ENCODE results near the gene HSPA4. TPM values are rescaled to one million over a fixed set of nuclear protein-coding genes. Genes with fewer than 3 reads are reported as not detected.

Gene HSPA4
- total RNA-seq, 1 experiment from 2014 or later: 237 TPM

DNA sequence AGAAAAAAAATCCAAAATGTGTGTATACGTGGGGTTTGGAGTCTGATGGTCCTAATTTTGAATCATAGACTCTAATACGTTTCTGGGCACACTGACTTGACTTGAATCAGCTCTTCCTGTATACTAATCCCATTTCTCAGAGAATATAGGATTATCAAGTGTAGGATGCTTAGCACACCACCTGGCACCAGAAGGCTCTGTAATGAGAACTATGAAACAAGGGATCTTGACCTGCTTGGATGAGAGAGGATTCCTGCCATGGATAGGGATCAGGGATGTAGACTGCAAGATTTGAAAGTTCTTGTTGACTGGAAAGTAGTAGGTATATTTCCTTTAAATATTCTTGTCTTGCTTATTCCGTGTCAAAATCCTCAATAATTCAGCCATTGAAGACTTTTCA is 7.8 kb downstream of the HSPA4 start:
- BruUV-seq (replicated peaks): no TSS peak
- H3K36me3 Mint-ChIP-seq (ENCODE audit: insufficient read depth, unreplicated experiment): peaks cover 14% of the 10 kb centered on the region
- intact Hi-C loops (cut with micrococcal nuclease; ENCODE audit: unreplicated experiment): loop anchor here (10.0 kb wide), 1 partner anchor 155 kb away; no protein-coding TSS in a partner anchor
- H3K9me3 Mint-ChIP-seq (ENCODE audit: unreplicated experiment): no peaks in the 10 kb centered on the region
- H3K4me3 Mint-ChIP-seq (ENCODE audit: unreplicated experiment): no peak overlapping the region
- TF ChIP-seq, protein P1, sequence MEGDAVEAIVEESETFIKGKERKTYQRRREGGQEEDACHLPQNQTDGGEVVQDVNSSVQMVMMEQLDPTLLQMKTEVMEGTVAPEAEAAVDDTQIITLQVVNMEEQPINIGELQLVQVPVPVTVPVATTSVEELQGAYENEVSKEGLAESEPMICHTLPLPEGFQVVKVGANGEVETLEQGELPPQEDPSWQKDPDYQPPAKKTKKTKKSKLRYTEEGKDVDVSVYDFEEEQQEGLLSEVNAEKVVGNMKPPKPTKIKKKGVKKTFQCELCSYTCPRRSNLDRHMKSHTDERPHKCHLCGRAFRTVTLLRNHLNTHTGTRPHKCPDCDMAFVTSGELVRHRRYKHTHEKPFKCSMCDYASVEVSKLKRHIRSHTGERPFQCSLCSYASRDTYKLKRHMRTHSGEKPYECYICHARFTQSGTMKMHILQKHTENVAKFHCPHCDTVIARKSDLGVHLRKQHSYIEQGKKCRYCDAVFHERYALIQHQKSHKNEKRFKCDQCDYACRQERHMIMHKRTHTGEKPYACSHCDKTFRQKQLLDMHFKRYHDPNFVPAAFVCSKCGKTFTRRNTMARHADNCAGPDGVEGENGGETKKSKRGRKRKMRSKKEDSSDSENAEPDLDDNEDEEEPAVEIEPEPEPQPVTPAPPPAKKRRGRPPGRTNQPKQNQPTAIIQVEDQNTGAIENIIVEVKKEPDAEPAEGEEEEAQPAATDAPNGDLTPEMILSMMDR (IDR thresholded peaks at IDR 0.05; ENCODE audit: insufficient read depth in 1 of 2, low read depth in 1 of 2, low read length in 1 of 2, severe bottlenecking in 1 of 2, unreplicated experiment in 1 of 2): no peak
- Histone ChIP-seq H3K4me3 (ENCODE audit: low read depth, low read length) (no peak overlapping the region), H3K9me3 (no peaks in the 10 kb centered on the region), H3K36me3 (ENCODE audit: control insufficient read depth, insufficient read depth, low read length) (no peaks in the 10 kb centered on the region), H3K27me3 (replicated peaks; ENCODE audit: control insufficient read depth, insufficient read depth, low read length) (no peaks in the 10 kb centered on the region), H3K4me1 (peaks cover 9% of the 10 kb centered on the region)
- H3K4me1 Mint-ChIP-seq (ENCODE audit: low read depth, unreplicated experiment): peaks cover 29% of the 10 kb centered on the region
- H3K27me3 Mint-ChIP-seq (ENCODE audit: insufficient read depth, unreplicated experiment): no peaks in the 10 kb centered on the region
- H3K27ac Mint-ChIP-seq (ENCODE audit: unreplicated experiment): no peak overlapping the region
- CTCF ChIA-PET: no interaction called here
- POLR2A ChIA-PET: no interaction called here
- no peak for DNase-seq

DNA sequence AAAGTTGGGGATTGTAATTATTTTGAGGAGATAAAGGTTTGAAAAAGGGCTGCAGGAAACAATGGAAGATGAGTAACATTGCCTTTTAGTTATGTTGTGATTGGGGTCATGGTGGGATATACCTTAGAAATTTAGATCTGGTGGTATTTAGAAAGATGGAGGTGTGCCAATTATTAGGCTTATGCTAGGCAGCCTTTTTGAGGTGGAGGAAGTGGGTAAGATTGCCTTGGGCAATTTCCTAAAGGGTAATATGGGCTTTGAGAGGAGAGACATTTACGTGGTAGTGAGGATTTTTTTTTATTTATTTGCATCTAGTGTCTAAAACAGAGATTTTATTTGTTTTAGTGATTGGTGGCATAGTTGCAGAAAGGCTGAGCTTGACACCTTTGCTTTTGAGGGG is 10.5 kb downstream of the HSPA4 start:
- peaks cover 17% of the 10 kb centered on the region for H3K4me1 Mint-ChIP-seq (ENCODE audit: low read depth, unreplicated experiment)
- H3K9me3 ChIP-seq: no peaks in the 10 kb centered on the region
- H3K4me3 Mint-ChIP-seq (ENCODE audit: unreplicated experiment): no peak overlapping the region
- DNase-seq: no peak
- peaks cover 4% of the 10 kb centered on the region for H3K4me1 ChIP-seq
- H3K27ac Mint-ChIP-seq (ENCODE audit: unreplicated experiment): no peak overlapping the region
- POLR2A ChIA-PET: interaction anchor here (1.3 kb wide), 1 partner anchor 11 kb away, joined by 6 read pairs; the partner anchor contains the start of gene HSPA4
- no peaks in the 10 kb centered on the region; the same call in 1 of the 2 replicates for H3K36me3 ChIP-seq (ENCODE audit: control insufficient read depth, insufficient read depth, low read length)
- H3K27me3 ChIP-seq (replicated peaks; ENCODE audit: control insufficient read depth, insufficient read depth, low read length): no peaks in the 10 kb centered on the region
- BruUV-seq (replicated peaks): no TSS peak
- CTCF ChIA-PET: no interaction called here
- TF ChIP-seq, protein P1 (IDR thresholded peaks at IDR 0.05; ENCODE audit: insufficient read depth in 1 of 2, low read depth in 1 of 2, low read length in 1 of 2, severe bottlenecking in 1 of 2, unreplicated experiment in 1 of 2): no peak
- H3K27me3 Mint-ChIP-seq (ENCODE audit: insufficient read depth, unreplicated experiment): no peaks in the 10 kb centered on the region
- no peaks in the 10 kb centered on the region for H3K9me3 Mint-ChIP-seq (ENCODE audit: unreplicated experiment)
- peaks cover 18% of the 10 kb centered on the region for H3K36me3 Mint-ChIP-seq (ENCODE audit: insufficient read depth, unreplicated experiment)
- no peak overlapping the region for H3K4me3 ChIP-seq (ENCODE audit: low read depth, low read length)
- intact Hi-C loops (cut with micrococcal nuclease; ENCODE audit: unreplicated experiment): no loop called here

DNA sequence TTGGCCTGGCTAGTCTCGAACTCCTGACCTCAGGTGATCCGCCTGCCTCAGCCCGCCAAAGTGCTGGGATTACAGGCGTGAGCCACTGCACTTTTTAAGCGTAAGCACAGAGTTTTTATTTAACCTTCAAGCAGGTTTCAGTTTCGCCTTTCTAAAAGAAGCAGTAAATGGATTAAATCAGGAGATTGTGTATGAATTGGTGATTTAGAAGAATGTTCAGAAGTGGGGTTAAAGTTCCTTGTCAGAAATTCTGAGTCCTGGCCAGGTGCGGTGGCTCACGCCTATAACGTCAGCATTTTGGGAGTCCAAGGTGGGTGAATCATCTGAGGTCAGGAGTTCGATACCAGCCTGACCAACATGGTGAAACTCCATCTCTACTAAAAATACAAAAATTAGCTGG is 12.2 kb downstream of the HSPA4 start:
- Mint-ChIP-seq H3K27me3 (ENCODE audit: insufficient read depth, unreplicated experiment) (no peaks in the 10 kb centered on the region), H3K4me3 (ENCODE audit: unreplicated experiment) (no peak overlapping the region), H3K36me3 (ENCODE audit: insufficient read depth, unreplicated experiment) (peaks cover 35% of the 10 kb centered on the region), H3K9me3 (ENCODE audit: unreplicated experiment) (no peaks in the 10 kb centered on the region), H3K4me1 (ENCODE audit: low read depth, unreplicated experiment) (peaks cover 8% of the 10 kb centered on the region), H3K27ac (ENCODE audit: unreplicated experiment) (no peak overlapping the region)
- CTCF ChIA-PET: no interaction called here
- H3K4me1 ChIP-seq: peaks cover 4% of the 10 kb centered on the region
- DNase-seq: no peak
- intact Hi-C loops (cut with micrococcal nuclease; ENCODE audit: unreplicated experiment): no loop called here
- POLR2A ChIA-PET: interaction anchor here (1.0 kb wide), 1 partner anchor 12 kb away, joined by 4 read pairs; the partner anchor contains the start of gene HSPA4
- H3K9me3 ChIP-seq: no peaks in the 10 kb centered on the region
- H3K27me3 ChIP-seq (replicated peaks; ENCODE audit: control insufficient read depth, insufficient read depth, low read length): no peaks in the 10 kb centered on the region
- H3K4me3 ChIP-seq (ENCODE audit: low read depth, low read length): no peak overlapping the region
- no TSS peak for BruUV-seq (replicated peaks)
- no peaks in the 10 kb centered on the region; the same call in 1 of the 2 replicates for H3K36me3 ChIP-seq (ENCODE audit: control insufficient read depth, insufficient read depth, low read length)
- TF ChIP-seq, protein P1 (IDR thresholded peaks at IDR 0.05; ENCODE audit: insufficient read depth in 1 of 2, low read depth in 1 of 2, low read length in 1 of 2, severe bottlenecking in 1 of 2, unreplicated experiment in 1 of 2): no peak

Data from Caco-2 (cell line).